WTC11 (cell line): Measurements from ENCODE around the gene AHRR. TPM values are rescaled to one million over a fixed set of nuclear protein-coding genes. Genes with fewer than 3 reads are reported as not detected.

Source experiments
- ATAC-seq: fragments of 200-7000 bp; cut with Tn5 transposase; 2 replicates; pipeline ENCODE4 v1.10.0; 2021; ENCODE audit warnings: mild to moderate bottlenecking, moderate library complexity
- CTCF ChIA-PET: fragments of 300-600 bp; sonication (Branson Sonifier 250); formaldehyde crosslinking; loops from one replicate; lab custom pipeline; 2021; ENCODE audit warnings: antibody characterized with exemption; lab: Charles Lee
- POLR2A ChIA-PET: fragments of 350-600 bp; sonication (Branson Sonifier 250); formaldehyde crosslinking; loops from one replicate; lab custom pipeline; 2021; ENCODE audit warnings: antibody characterized with exemption; lab: Charles Lee
- DNase-seq: peaks from one replicate; pipeline ENCODE4 v3.0.0; 2021; ENCODE audit warnings: low spot score
- H3K27ac Mint-ChIP-seq: 2 replicates; pipeline ENCODE4 v1.8.0; 2021; ENCODE audit warnings: mixed read lengths
- H3K27me3 Mint-ChIP-seq: 2 replicates; pipeline ENCODE4 v1.8.0; 2021; ENCODE audit warnings: low read depth, mild to moderate bottlenecking, moderate library complexity, mixed read lengths
- H3K36me3 Mint-ChIP-seq: 2 replicates; pipeline ENCODE4 v1.8.0; 2021; ENCODE audit warnings: mixed read lengths
- H3K4me1 Mint-ChIP-seq: 2 replicates; pipeline ENCODE4 v1.8.0; 2022; ENCODE audit warnings: mixed read lengths
- H3K4me3 Mint-ChIP-seq: 2 replicates; pipeline ENCODE4 v1.8.0; 2021; ENCODE audit warnings: mild to moderate bottlenecking, moderate library complexity, mixed read lengths
- H3K9me3 Mint-ChIP-seq: 2 replicates; pipeline ENCODE4 v1.8.0; 2021; ENCODE audit warnings: mixed read lengths
- AR ChIP-seq: fragments of 250-450 bp; sonication (Bioruptor Pico); IDR thresholded peaks from 2 replicates; pipeline ENCODE4 v1.9.0; 2021; ENCODE audit warnings: mild to moderate bottlenecking
- CBFB ChIP-seq: sonication (generic); formaldehyde crosslinking; IDR thresholded peaks from 2 replicates; pipeline ENCODE4 v1.8.1; 2022; ENCODE audit warnings: mild to moderate bottlenecking, low read depth, missing genetic modification reagents
- CDX4 ChIP-seq: fragments of 250-450 bp; sonication (Bioruptor Pico); IDR thresholded peaks from 2 replicates; pipeline ENCODE4 v1.9.0; 2021; ENCODE audit warnings: moderate library complexity, mild to moderate bottlenecking, inconsistent platforms, borderline replicate concordance
- CREB1 ChIP-seq: sonication (generic); formaldehyde crosslinking; IDR thresholded peaks from 2 replicates; pipeline ENCODE4 v1.8.0; 2023; ENCODE audit warnings: mild to moderate bottlenecking, missing genetic modification reagents
- E2F4 ChIP-seq: sonication (generic); formaldehyde crosslinking; IDR thresholded peaks from 2 replicates; pipeline ENCODE4 v1.8.1; 2022; ENCODE audit warnings: low read depth, mild to moderate bottlenecking, moderate library complexity, missing genetic modification reagents, borderline replicate concordance
- EMX1 ChIP-seq: fragments of 250-450 bp; sonication (Bioruptor Pico); IDR thresholded peaks from 2 replicates; pipeline ENCODE4 v1.8.0; 2021; ENCODE audit warnings: mild to moderate bottlenecking
- FOXP1 ChIP-seq: sonication (generic); formaldehyde crosslinking; IDR thresholded peaks from 2 replicates; pipeline ENCODE4 v1.8.0; 2022; ENCODE audit warnings: missing genetic modification reagents, mild to moderate bottlenecking, moderate library complexity, borderline replicate concordance
- GRHL2 ChIP-seq: fragments of 250-450 bp; sonication (Bioruptor Pico); IDR thresholded peaks from 2 replicates; pipeline ENCODE4 v1.8.0; 2022; ENCODE audit warnings: mild to moderate bottlenecking, moderate library complexity; ENCODE audit not compliant: insufficient replicate concordance, severe bottlenecking
- HMGXB4 ChIP-seq: sonication (generic); formaldehyde crosslinking; IDR thresholded peaks from 2 replicates; pipeline ENCODE4 v1.8.1; 2023; ENCODE audit warnings: mild to moderate bottlenecking, moderate library complexity, missing genetic modification reagents
- IRF1 ChIP-seq: sonication (generic); formaldehyde crosslinking; IDR thresholded peaks from 2 replicates; pipeline ENCODE4 v1.8.0; 2023; ENCODE audit warnings: missing genetic modification reagents
- JAZF1 ChIP-seq: fragments of 250-450 bp; sonication (Bioruptor Pico); IDR thresholded peaks from 2 replicates; pipeline ENCODE4 v1.9.0; 2021; ENCODE audit warnings: moderate library complexity, mild to moderate bottlenecking, inconsistent platforms
- MLX ChIP-seq: sonication (generic); formaldehyde crosslinking; IDR thresholded peaks from 2 replicates; pipeline ENCODE4 v1.8.1; 2023; ENCODE audit warnings: mild to moderate bottlenecking, missing genetic modification reagents, moderate library complexity
- NFE2L1 ChIP-seq: sonication (generic); formaldehyde crosslinking; IDR thresholded peaks from 2 replicates; pipeline ENCODE4 v1.8.1; 2023; ENCODE audit warnings: missing genetic modification reagents
- NR3C1 ChIP-seq: sonication (generic); formaldehyde crosslinking; conservative IDR thresholded peaks from 2 replicates; pipeline ENCODE4 v1.8.1; 2023; ENCODE audit warnings: low read depth, mild to moderate bottlenecking, missing genetic modification reagents
- SOX15 ChIP-seq: fragments of 250-450 bp; sonication (Bioruptor Pico); IDR thresholded peaks from 2 replicates; pipeline ENCODE4 v1.9.0; 2021; ENCODE audit warnings: mild to moderate bottlenecking
- USF2 ChIP-seq: sonication (generic); formaldehyde crosslinking; IDR thresholded peaks from 2 replicates; pipeline ENCODE4 v1.8.1; 2023; ENCODE audit warnings: mild to moderate bottlenecking, missing genetic modification reagents, moderate library complexity
- ZNF232 ChIP-seq: sonication (generic); formaldehyde crosslinking; IDR thresholded peaks from 2 replicates; pipeline ENCODE4 v1.8.0; 2022; ENCODE audit warnings: mild to moderate bottlenecking, missing genetic modification reagents
- ZNF263 ChIP-seq: sonication (generic); formaldehyde crosslinking; IDR thresholded peaks from 2 replicates; pipeline ENCODE4 v1.8.1; 2022; ENCODE audit warnings: low read depth, mild to moderate bottlenecking, moderate library complexity, missing genetic modification reagents
- ZNF416 ChIP-seq: fragments of 250-450 bp; sonication (Bioruptor Pico); IDR thresholded peaks from 2 replicates; pipeline ENCODE4 v1.9.0; 2021; ENCODE audit warnings: mild to moderate bottlenecking, inconsistent platforms
- ZNF671 ChIP-seq: fragments of 250-450 bp; sonication (Bioruptor Pico); IDR thresholded peaks from 2 replicates; pipeline ENCODE4 v1.8.0; 2021; ENCODE audit warnings: mild to moderate bottlenecking
- total RNA-seq: library from RNA; stranded (reverse); gene quantifications from 3 replicates; pipeline ENCODE4 v1.2.3, GENCODE V29; 2021

Gene AHRR
- total RNA-seq, 1 experiment from 2014 or later = 4.5 TPM

GRCh38 chr5:477247-477646 is 155.7 kb downstream of the AHRR start:
- no peak for DNase-seq
- no peak overlapping the region for H3K27ac Mint-ChIP-seq
- no peaks in the 10 kb centered on the region for H3K36me3 Mint-ChIP-seq
- no peak for TF ChIP-seq MLX (CRISPR knock-in tag)
- no peak for TF ChIP-seq SOX15 (CRISPR knock-in tag)
- no peak for TF ChIP-seq HMGXB4
- no peak for TF ChIP-seq CDX4
- TF ChIP-seq FOXP1 = no peak
- TF ChIP-seq ZNF263 (CRISPR knock-in tag) = no peak
- no peak for TF ChIP-seq E2F4 (CRISPR knock-in tag)
- no peak for TF ChIP-seq IRF1 (CRISPR knock-in tag)
- no peak for TF ChIP-seq ZNF416 (CRISPR knock-in tag)
- TF ChIP-seq ZNF232 (CRISPR knock-in tag) = no peak
- no peak for TF ChIP-seq GRHL2 (CRISPR knock-in tag)
- no peak for TF ChIP-seq NFE2L1 (CRISPR knock-in tag)
- TF ChIP-seq CBFB (CRISPR knock-in tag) = no peak
- TF ChIP-seq AR (CRISPR knock-in tag) = no peak
- TF ChIP-seq CREB1 (CRISPR knock-in tag) = no peak
- TF ChIP-seq ZNF671 (CRISPR knock-in tag) = no peak
- TF ChIP-seq USF2 (CRISPR knock-in tag) = no peak
- TF ChIP-seq EMX1 = no peak
- no peak for TF ChIP-seq NR3C1
- TF ChIP-seq JAZF1 (CRISPR knock-in tag) = no peak
- ATAC-seq = no peak
- CTCF ChIA-PET = interaction anchor here (1.0 to 1.3 kb wide), 2 partner anchors 160 to 192 kb away, joined by 3 read pairs; no protein-coding TSS in a partner anchor
- peaks cover 46% of the 10 kb centered on the region for H3K27me3 Mint-ChIP-seq
- H3K9me3 Mint-ChIP-seq = no peaks in the 10 kb centered on the region
- POLR2A ChIA-PET = no interaction called here
- peaks cover 2% of the 10 kb centered on the region; the same call in 1 of the 2 replicates for H3K4me1 Mint-ChIP-seq
- H3K4me3 Mint-ChIP-seq = no peak overlapping the region
